Medulla oblongata (tissue), 1 donor: Measurements from ENCODE around the gene TECPR2.

Experiments used
- DNase-seq: peaks from one replicate; pipeline ENCODE4 v3.0.0-alpha.2; 2015; ENCODE audit errors: extremely low spot score

TECPR2 gene

GRCh38 chr14:102471921-102472790 lies 109.4 kb downstream of the TECPR2 start:
- DNase-seq, result peak; percentile 54

- DNase-seq, result peak; percentile 64
Measured at GRCh38 chr14:102472791-102473150, 110.0 kb downstream of the TECPR2 start.

DNA sequence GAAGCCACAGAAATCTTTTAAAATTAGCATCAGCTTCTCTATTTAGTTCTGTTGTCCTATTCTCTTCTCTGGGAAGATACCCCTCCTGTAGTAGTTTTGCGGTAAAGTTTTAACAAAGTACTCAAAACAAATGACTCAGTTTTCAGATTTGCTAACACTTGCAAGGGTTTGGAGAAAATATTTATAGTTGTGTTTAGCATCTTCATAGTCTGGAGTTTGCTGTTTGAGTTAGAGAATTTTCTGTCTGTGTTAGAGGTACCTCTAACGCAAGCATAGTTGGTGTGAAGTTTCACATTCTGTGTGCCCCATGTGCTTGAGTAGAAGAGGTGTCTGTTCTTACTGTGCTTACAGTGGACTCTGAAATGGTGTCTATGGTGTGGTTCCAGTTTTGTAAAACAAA lies 110.8 kb downstream of the TECPR2 start:
- DNase-seq, result no peak

- DNase-seq, result peak; percentile 82
Measured at GRCh38 chr14:102474934-102475333, 112.2 kb downstream of the TECPR2 start.

DNA sequence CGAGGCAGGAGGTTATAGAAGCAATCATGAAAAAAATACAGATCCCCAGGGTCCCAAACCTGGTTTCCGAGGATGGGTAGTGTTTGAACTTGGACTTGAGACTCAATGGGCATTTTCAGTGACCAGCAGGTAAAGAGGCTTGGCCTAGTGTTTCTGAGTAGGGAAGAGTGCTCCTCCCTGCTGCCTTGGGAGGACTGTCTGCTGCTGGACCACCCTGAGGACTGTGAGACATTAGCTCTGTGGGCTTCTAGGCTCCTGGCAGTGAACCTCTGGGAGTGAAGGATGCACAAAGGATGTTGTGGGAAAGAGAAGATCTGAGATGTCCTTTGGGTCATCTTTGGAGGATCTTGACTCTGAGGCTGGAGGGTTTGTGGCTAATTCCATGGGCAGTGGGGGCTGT lies 116.4 kb downstream of the TECPR2 start:
- DNase-seq, result no peak

- peak; percentile 34 for DNase-seq
Measured at GRCh38 chr14:102479777-102480176, 117.0 kb downstream of the TECPR2 start.

- no peak for DNase-seq
Measured at GRCh38 chr14:102481371-102481770, 118.6 kb downstream of the TECPR2 start.

DNA sequence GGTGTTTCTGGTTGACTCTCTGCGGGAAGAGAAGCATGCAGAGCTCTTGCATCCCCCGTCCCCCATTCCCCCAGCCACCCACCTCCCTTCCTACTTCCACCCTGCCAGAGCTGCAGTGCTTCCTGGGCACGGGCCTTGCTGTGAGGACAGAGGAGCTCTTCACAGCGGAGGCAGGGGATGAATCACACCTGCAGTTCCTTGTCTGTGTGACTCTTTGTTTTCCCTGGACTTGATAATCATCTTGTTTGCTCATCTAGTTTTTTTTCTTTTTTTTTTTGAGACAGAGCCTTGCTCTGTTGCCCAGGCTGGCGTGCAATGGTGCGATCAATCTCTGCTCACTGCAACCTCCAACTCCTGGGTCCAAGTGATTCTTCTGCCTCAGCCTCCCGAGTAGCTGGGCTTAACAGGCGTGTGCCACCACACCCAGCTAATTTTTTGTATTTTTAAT lies 119.1 kb downstream of the TECPR2 start:
- no peak for DNase-seq

DNA sequence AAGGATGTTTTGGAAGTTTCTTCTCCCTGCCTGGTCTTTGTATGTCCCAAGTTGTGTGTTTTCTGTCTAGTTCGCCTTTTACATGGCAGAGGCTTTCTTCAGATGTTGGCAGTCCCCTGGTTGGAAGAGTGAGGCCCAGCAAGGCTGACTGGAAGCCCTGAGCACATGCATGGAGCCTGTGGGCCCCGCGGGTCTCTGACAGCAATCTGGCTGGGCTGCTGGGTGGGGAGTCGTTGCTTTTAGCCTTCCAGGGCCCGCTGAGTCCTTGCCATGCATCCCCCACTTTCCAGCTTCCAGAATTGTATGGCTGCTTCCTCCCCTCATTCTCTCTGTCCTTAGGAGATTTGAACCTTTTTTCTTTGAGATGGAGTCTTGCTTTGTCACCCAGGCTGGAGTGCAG lies 121.6 kb downstream of the TECPR2 start:
- no peak for DNase-seq

DNA sequence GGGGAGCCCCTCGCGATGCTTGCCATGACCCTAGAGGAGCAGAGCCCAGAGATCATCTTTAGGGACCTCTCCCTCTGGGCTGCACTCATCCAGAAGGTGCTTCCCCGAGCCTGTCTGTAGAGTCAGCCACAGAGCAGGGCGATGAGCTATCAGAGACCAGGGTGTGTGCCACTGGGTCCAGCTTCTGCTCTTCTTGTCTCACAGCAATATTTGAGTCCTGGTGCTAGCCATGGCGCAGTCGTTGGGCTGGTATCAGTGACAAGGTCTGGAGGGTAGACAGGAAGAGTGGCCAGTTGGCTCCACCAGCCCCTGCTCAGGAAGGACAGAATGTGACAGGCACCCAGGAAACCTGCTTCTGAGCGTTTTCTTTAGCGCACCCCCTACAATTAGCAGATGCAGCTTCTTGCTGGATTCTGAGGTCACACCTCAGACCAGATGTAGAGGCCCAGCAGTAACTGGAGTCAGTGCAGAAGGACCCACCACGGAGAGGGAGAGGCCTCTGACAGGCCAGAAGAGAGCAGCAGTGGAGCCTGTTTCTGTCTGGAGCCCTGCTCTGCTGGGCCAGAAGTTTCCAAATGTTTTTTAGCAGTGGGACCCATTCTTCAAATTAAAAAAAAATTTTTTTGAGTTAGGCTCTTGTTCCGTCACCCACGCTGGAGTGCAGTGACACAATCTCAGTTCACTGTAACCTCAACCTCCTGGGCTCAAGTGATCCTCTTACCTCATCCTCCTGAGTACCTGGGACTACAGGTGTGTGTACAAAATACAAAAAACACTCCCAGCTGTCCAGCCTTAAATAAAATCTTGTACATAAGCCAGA lies 123.2 kb downstream of the TECPR2 start:
- no peak for DNase-seq

GRCh38 chr14:102486513-102487203 lies 123.9 kb downstream of the TECPR2 start:
- no peak for DNase-seq

DNA sequence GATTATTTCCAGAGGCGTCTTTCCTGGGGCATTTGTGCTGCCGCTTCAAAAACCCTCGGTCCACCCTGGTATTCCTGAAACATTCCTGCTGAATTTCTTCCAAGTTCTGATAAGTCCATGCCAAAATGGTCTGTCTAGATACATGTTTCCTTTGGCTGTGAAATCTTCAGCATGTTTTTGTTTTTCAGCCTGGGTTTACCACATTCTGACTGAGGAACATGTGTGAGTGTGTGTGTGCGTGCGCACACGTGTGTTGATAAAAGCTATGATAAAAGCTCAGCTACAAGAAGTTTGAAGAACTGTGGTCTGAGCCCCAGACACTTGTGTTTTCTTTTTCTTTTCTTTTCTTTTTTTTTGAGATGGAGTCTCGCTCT lies 124.5 kb downstream of the TECPR2 start:
- no peak for DNase-seq

- no peak for DNase-seq
Measured at GRCh38 chr14:102490456-102490855, 127.7 kb downstream of the TECPR2 start.

- DNase-seq, result no peak
Measured at GRCh38 chr14:102491366-102491765, 128.6 kb downstream of the TECPR2 start.

GRCh38 chr14:102491786-102492530 lies 129.2 kb downstream of the TECPR2 start:
- no peak for DNase-seq

GRCh38 chr14:102492531-102492910 lies 129.8 kb downstream of the TECPR2 start:
- DNase-seq, result no peak

DNA sequence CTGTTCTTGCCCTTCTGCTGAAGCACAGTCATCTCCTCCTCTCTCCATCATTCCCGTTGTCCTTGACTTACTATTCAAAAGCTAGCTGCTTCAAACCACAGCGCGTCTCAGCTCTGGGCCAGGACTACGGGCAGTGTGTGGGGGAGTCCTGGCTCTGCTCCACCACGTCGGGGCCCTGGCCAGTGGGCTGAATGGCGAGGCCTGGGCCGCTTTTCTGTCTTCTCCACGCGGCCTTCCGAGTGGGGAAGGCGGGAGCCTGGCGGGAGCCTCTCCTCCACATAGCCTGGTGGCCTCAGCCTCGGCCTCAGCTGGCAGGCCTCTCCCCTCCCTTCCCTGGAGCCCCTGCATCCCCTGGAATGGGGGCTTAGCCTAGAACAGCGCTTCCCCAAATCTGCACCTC lies 130.4 kb downstream of the TECPR2 start:
- DNase-seq, result no peak

DNA sequence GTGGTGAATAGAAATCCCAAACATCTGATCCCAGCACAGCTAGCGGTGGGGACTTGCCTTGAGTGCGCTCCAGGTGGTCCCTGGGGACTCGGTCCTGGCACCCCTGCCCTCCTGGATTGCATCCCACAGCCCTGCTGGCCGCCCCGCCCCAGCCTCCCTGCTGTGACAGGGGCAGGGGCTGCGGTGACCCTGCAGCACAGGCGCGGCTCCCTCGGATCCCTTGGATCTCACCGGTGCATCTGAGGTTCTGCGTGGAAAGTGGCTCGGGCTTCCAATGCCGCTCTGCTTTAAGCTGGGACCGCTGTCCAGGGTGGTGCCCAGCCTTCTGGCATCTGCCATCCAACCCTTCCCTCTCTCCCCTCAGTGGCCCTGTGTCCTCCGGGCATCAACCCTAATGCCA lies 130.8 kb downstream of the TECPR2 start:
- DNase-seq, result no peak

GRCh38 chr14:102495491-102496330 lies 133.0 kb downstream of the TECPR2 start:
- no peak for DNase-seq

DNA sequence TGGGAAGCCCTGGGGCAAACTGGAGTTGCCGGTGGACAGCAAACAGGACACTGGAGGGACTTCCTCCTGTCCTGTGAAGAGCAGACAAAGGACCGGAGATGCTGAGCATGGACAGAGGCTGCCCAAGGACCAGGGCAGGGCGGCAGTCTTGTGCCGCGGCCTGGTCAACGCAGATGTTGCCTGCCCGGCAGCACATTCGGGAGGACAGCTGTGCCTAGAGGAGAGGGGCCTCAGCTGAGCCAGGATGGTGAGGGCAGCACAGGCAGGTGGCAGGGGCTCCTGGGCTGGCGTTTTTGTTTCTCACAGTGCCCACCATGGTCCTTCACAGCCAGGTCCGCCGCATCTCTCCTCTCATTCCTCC lies 133.6 kb downstream of the TECPR2 start:
- no peak for DNase-seq
